GM12878 (cell line): ENCODE data around the gene PIWIL1. TPM values are rescaled to one million over a fixed set of nuclear protein-coding genes. Genes with fewer than 3 reads are reported as not detected.

Experiments used
- ATAC-seq: fragments of 200-7000 bp; cut with Tn5 transposase; 3 replicates; pipeline ENCODE4 v1.9.1; 2020; ENCODE audit warnings: mild to moderate bottlenecking, moderate library complexity
- BruUV-seq: library from RNA; stranded (reverse); fragments of 400-500 nt; replicated peaks from 2 replicates; lab custom pipeline; 2021; lab: Mats Ljungman, UMichigan
- CTCF ChIA-PET: fragments of 300-600 bp; sonication (Branson Sonifier 250); formaldehyde crosslinking; extraction: SDS; loops from one replicate; lab custom pipeline; 2021; ENCODE audit warnings: inconsistent platforms; lab: Yijun Ruan, JAX
- POLR2A ChIA-PET: fragments of 350-600 bp; formaldehyde crosslinking; extraction: SDS; loops from one replicate; lab custom pipeline; 2021; ENCODE audit warnings: inconsistent platforms; lab: Charles Lee
- RAD21 ChIA-PET: fragments of 300-600 bp; sonication (Branson Sonifier 250); formaldehyde crosslinking; loops from one replicate; lab custom pipeline; 2023; ENCODE audit warnings: antibody characterized with exemption; ENCODE audit not compliant: unreplicated experiment; lab: Charles Lee
- SMC1A ChIA-PET: fragments of 300-600 bp; sonication (Branson Sonifier 250); formaldehyde crosslinking; loops from one replicate; lab custom pipeline; 2023; ENCODE audit not compliant: unreplicated experiment, uncharacterized antibody; lab: Charles Lee
- DNase-seq: peaks from one replicate; pipeline ENCODE4 v3.0.0-alpha.2; 2011; ENCODE audit warnings: low read depth, low spot score
- FAIRE-seq: peaks from 3 replicates; lab custom pipeline; 2011; peaks lifted over from hg19 to GRCh38; lab: Jason Lieb, UNC
- H2AFZ ChIP-seq: 2 replicates; pipeline ENCODE4 v1.6.0; 2011; ENCODE audit warnings: low read depth, low read length, control low read depth; ENCODE audit not compliant: control insufficient read depth
- H3K27ac ChIP-seq: 2 replicates; pipeline ENCODE4 v1.5.1; 2011; ENCODE audit warnings: control low read depth; ENCODE audit not compliant: control insufficient read depth, insufficient read depth
- H3K27me3 ChIP-seq, 2 experiments: replicated peaks in 1 of 2; 2 replicates each; pipeline versions ENCODE4 v1.6.0 to v1.6.1; 2011; ENCODE audit warnings: low read length in 1 of 2; ENCODE audit not compliant: control insufficient read depth in 2 of 2, insufficient read depth in 2 of 2
- H3K36me3 ChIP-seq, 2 experiments: 2 replicates each; pipeline ENCODE4 v1.5.1; 2011; ENCODE audit warnings: low read length in 1 of 2; ENCODE audit not compliant: control insufficient read depth in 2 of 2, insufficient read depth in 2 of 2
- H3K4me1 ChIP-seq: 2 replicates; pipeline ENCODE4 v1.6.1; 2011; ENCODE audit warnings: mild to moderate bottlenecking, low read length, moderate library complexity, mixed read lengths; ENCODE audit not compliant: control insufficient read depth, insufficient read depth
- H3K4me2 ChIP-seq: 2 replicates; pipeline ENCODE4 v1.6.0; 2011; ENCODE audit warnings: control low read depth; ENCODE audit not compliant: control insufficient read depth, insufficient read depth
- H3K4me3 ChIP-seq: fragments of 200-600 bp; sonication (generic); 2 replicates; pipeline ENCODE4 v1.5.1; 2016
- H3K79me2 ChIP-seq: 2 replicates; pipeline ENCODE4 v1.6.0; 2011; ENCODE audit warnings: low read length; ENCODE audit not compliant: control insufficient read depth, insufficient read depth
- H3K9ac ChIP-seq: 2 replicates; pipeline ENCODE4 v1.8.0; 2011; ENCODE audit warnings: low read length, control low read depth, mixed read lengths; ENCODE audit not compliant: control insufficient read depth, insufficient read depth
- H3K9me3 ChIP-seq: replicated peaks from 3 replicates; pipeline ENCODE4 v1.5.1; 2011; ENCODE audit warnings: mild to moderate bottlenecking, low read length; ENCODE audit not compliant: control insufficient read depth, insufficient read depth
- H4K20me1 ChIP-seq: 2 replicates; pipeline ENCODE4 v1.6.0; 2011; ENCODE audit not compliant: control insufficient read depth, insufficient read depth
- BCL3 ChIP-seq: IDR thresholded peaks from 2 replicates; pipeline ENCODE4 v1.6.1; 2011; ENCODE audit warnings: borderline replicate concordance, low read depth, mild to moderate bottlenecking, moderate library complexity, low read length; ENCODE audit not compliant: insufficient read depth, poor library complexity, severe bottlenecking
- CHD1 ChIP-seq: IDR thresholded peaks from 2 replicates; pipeline ENCODE4 v1.6.1; 2012; ENCODE audit warnings: low read depth, low read length, improper control_type of control experiment
- DPF2 ChIP-seq: fragments of 450-650 bp; IDR thresholded peaks from 2 replicates; pipeline ENCODE4 v1.6.1; 2017; ENCODE audit warnings: mild to moderate bottlenecking
- EP300 ChIP-seq, 2 experiments: fragments of 150-350 bp in 1 of 2; IDR thresholded peaks; 2 replicates each; pipeline ENCODE4 v1.6.1; 2011 to 2012; ENCODE audit warnings: low read depth in 2 of 2, low read length in 2 of 2, borderline replicate concordance in 1 of 2, improper control_type of control experiment in 1 of 2, inconsistent platforms in 1 of 2; ENCODE audit not compliant: control insufficient read depth in 1 of 2
- ESRRA ChIP-seq: IDR thresholded peaks from 2 replicates; pipeline ENCODE4 v1.6.1; 2012; ENCODE audit warnings: mild to moderate bottlenecking, low read length, improper control_type of control experiment
- GABPA ChIP-seq: IDR thresholded peaks from 2 replicates; pipeline ENCODE4 v1.6.1; 2014; ENCODE audit warnings: antibody characterized with exemption, low read depth, mild to moderate bottlenecking, inconsistent platforms
- IKZF2 ChIP-seq, 2 experiments: fragments of 450-650 bp; IDR thresholded peaks; 2 replicates each; pipeline ENCODE4 v1.6.1; 2017; ENCODE audit warnings: mild to moderate bottlenecking in 2 of 2, moderate library complexity in 2 of 2
- KDM1A ChIP-seq: fragments of 200-600 bp; sonication (generic); IDR thresholded peaks from 2 replicates; pipeline ENCODE4 v1.6.1; 2016; ENCODE audit warnings: borderline replicate concordance
- MEF2B ChIP-seq: fragments of 450-650 bp; IDR thresholded peaks from 2 replicates; pipeline ENCODE4 v1.6.1; 2018; ENCODE audit warnings: mild to moderate bottlenecking, moderate library complexity; ENCODE audit not compliant: partially characterized antibody, poor library complexity, severe bottlenecking
- PBX3 ChIP-seq: IDR thresholded peaks from 2 replicates; pipeline ENCODE4 v1.6.1; 2011; ENCODE audit warnings: mild to moderate bottlenecking, low read depth, low read length, moderate library complexity; ENCODE audit not compliant: insufficient replicate concordance
- PKNOX1 ChIP-seq: fragments of 450-650 bp; IDR thresholded peaks from 2 replicates; pipeline ENCODE4 v1.6.1; 2016; ENCODE audit warnings: mild to moderate bottlenecking
- POLR2AphosphoS2 ChIP-seq: IDR thresholded peaks from 2 replicates; pipeline ENCODE4 v1.6.1; 2011; ENCODE audit warnings: low read depth, mild to moderate bottlenecking, low read length, improper control_type of control experiment, moderate library complexity
- RELB ChIP-seq: fragments of 450-650 bp; IDR thresholded peaks from 2 replicates; pipeline ENCODE4 v1.6.1; 2017; ENCODE audit warnings: low read depth, mild to moderate bottlenecking, moderate library complexity
- ZNF622 ChIP-seq: fragments of 450-650 bp; IDR thresholded peaks from 2 replicates; pipeline ENCODE4 v1.6.1; 2017; ENCODE audit warnings: mild to moderate bottlenecking, inconsistent platforms
- WGBS: methylation state at CpG from one replicate; pipeline ENCODE4 v1.1.6; 2016; ENCODE audit warnings: low lambda C conversion rate; ENCODE audit not compliant: insufficient replicate concordance, insufficient coverage; ENCODE audit errors: missing lambda C conversion rate; 5-methylcytosine and 5-hydroxymethylcytosine counted together
- in situ Hi-C: fragments of 300-500 bp; cut with MboI; formaldehyde crosslinking; loops from 9 replicates; pipeline ENCODE4 v1.14.3; 2018; ENCODE audit warnings: mixed read lengths
- intact Hi-C: fragments of 100-400 bp; cut with micrococcal nuclease; formaldehyde crosslinking; loops from one replicate; pipeline ENCODE4 v1.14.2; 2022; ENCODE audit not compliant: unreplicated experiment
- polyA plus RNA-seq, 11 experiments: library from polyadenylated mRNA; depleted of rRNA in 4 of 11; unstranded in 6 of 11; stranded (reverse) in 5 of 11; fragments of >200 nt; fragmentation: Nextera tagmentation in 4 of 11; fragmentation: Illumina TruSeq in 1 of 11; extraction: Ambion mirVana in 4 of 11; extraction: Trizol in 1 of 11; gene quantifications; 1 replicate in 1 of 11; 2 replicates in 10 of 11; pipeline versions ENCODE4 v1.2.1 to v1.2.3, GENCODE V29; 2011 to 2016; ENCODE audit warnings: inconsistent platforms in 2 of 11, missing spikeins in 2 of 11, low read depth in 1 of 11
- total RNA-seq, 4 experiments: library from RNA; depleted of rRNA in 3 of 4; stranded (reverse); fragments of >200 nt in 3 of 4; fragmentation: Illumina TruSeq in 1 of 4; extraction: Trizol in 1 of 4; gene quantifications; 2 replicates each; pipeline versions ENCODE4 v1.2.1 to v1.2.3, GENCODE V29; 2013 to 2021

The PIWIL1 gene
- total and polyA plus RNA-seq, 10 of the 15 experiments (the other 5 are each of a cell fraction or from before 2014, with no cell fraction given): not detected

GRCh38 chr12:130333341-130333740, 4.3 kb upstream of the PIWIL1 start:
- SMC1A ChIA-PET: interaction anchor here (1.1 kb wide), 1 partner anchor 415 kb away, joined by 3 read pairs; no protein-coding TSS in a partner anchor
- no peak overlapping the region for H3K4me2 ChIP-seq
- RAD21 ChIA-PET: interaction anchor here (0.6 kb wide), 1 partner anchor 29 kb away, joined by 4 read pairs; no protein-coding TSS in a partner anchor
- BruUV-seq: no TSS peak
- CTCF ChIA-PET: interaction anchor here (1.5 kb wide), 1 partner anchor 307 kb away, joined by 6 read pairs; no protein-coding TSS in a partner anchor
- intact Hi-C loops (no loop called here), in situ Hi-C loops (loop anchor here (5.0 kb wide), 1 partner anchor 286 kb away; no protein-coding TSS in a partner anchor)
- H2AFZ ChIP-seq: no peak overlapping the region
- POLR2A ChIA-PET: no interaction called here
- no peak overlapping the region for H3K4me3 ChIP-seq
- H3K27ac ChIP-seq: no peak overlapping the region
- no peaks in the 10 kb centered on the region for H3K27me3 ChIP-seq
- ATAC-seq (no peak), FAIRE-seq (no peak), DNase-seq (no peak)
- no peaks in the 10 kb centered on the region for H3K9me3 ChIP-seq
- 26% methylated on average over 10 of the region's 10 CpGs for WGBS
- no peaks in the 10 kb centered on the region for H3K79me2 ChIP-seq
- H3K4me1 ChIP-seq: no peaks in the 10 kb centered on the region
- no peaks in the 10 kb centered on the region for H3K36me3 ChIP-seq
- TF ChIP-seq CHD1 (no peak), PBX3 (no peak), KDM1A (no peak), ZNF622 (no peak), RELB (no peak), PKNOX1 (no peak), POLR2AphosphoS2 (no peak), GABPA (no peak), EP300 (IDR thresholded peaks at IDR 0.05; ENCODE audit: borderline replicate concordance in 1 of 2, control insufficient read depth in 1 of 2, low read depth in 2 of 2, low read length in 2 of 2) (no peak), ESRRA (no peak), BCL3 (no peak), MEF2B (no peak), IKZF2 (IDR thresholded peaks at IDR 0.05) (no peak), DPF2 (no peak)
- no peak overlapping the region for H3K9ac ChIP-seq
- no peaks in the 10 kb centered on the region for H4K20me1 ChIP-seq
